IMR-90 (cell line): Measurements from ENCODE around the gene BECN2. TPM values are rescaled to one million over a fixed set of nuclear protein-coding genes. Genes with fewer than 3 reads are reported as not detected.

Experiments used
- ATAC-seq: fragments of 200-7000 bp; cut with Tn5 transposase; 2 replicates; pipeline ENCODE4 v1.9.1; 2020; ENCODE audit warnings: low read depth, mild to moderate bottlenecking, moderate library complexity
- BruUV-seq: library from RNA; stranded (reverse); fragments of 400-500 nt; replicated peaks from 2 replicates; lab custom pipeline; 2021; lab: Mats Ljungman, UMichigan
- CTCF ChIA-PET: fragments of 300-600 bp; formaldehyde crosslinking; extraction: SDS; loops from one replicate; lab custom pipeline; 2021; ENCODE audit warnings: antibody characterized with exemption; lab: Yijun Ruan, JAX
- POLR2A ChIA-PET: fragments of 300-600 bp; sonication (Branson Sonifier 250); formaldehyde crosslinking; loops from one replicate; lab custom pipeline; 2022; ENCODE audit warnings: antibody characterized with exemption; ENCODE audit not compliant: unreplicated experiment; lab: Charles Lee
- DNase-seq: peaks from one replicate; pipeline ENCODE4 v3.0.0; 2013
- H2AFZ ChIP-seq: replicated peaks from 2 replicates; pipeline ENCODE3; 2013; ENCODE audit warnings: low read length, mild to moderate bottlenecking; ENCODE audit not compliant: poor library complexity
- H2AK5ac ChIP-seq: 2 replicates; pipeline ENCODE4 v1.6.1; 2013; ENCODE audit warnings: low read depth, low read length, inconsistent platforms
- H2AK9ac ChIP-seq: replicated peaks from 2 replicates; pipeline ENCODE3; 2013; ENCODE audit warnings: mild to moderate bottlenecking, low read depth, low read length, moderate library complexity; ENCODE audit not compliant: poor library complexity
- H2BK120ac ChIP-seq: 2 replicates; pipeline ENCODE4 v1.6.1; 2013; ENCODE audit warnings: low read depth, low read length, inconsistent platforms
- H2BK15ac ChIP-seq: 3 replicates; pipeline ENCODE4 v1.6.1; 2013; ENCODE audit warnings: low read depth, low read length, inconsistent platforms
- H2BK20ac ChIP-seq: 2 replicates; pipeline ENCODE4 v1.6.1; 2013; ENCODE audit warnings: low read depth, mild to moderate bottlenecking, inconsistent platforms, low read length, moderate library complexity
- H2BK5ac ChIP-seq: 2 replicates; pipeline ENCODE4 v1.6.1; 2013; ENCODE audit warnings: mild to moderate bottlenecking, low read depth, low read length, inconsistent platforms; ENCODE audit not compliant: poor library complexity, severe bottlenecking
- H3K14ac ChIP-seq: replicated peaks from 2 replicates; pipeline ENCODE4 v1.6.1; 2013; ENCODE audit warnings: low read depth, low read length, inconsistent platforms
- H3K18ac ChIP-seq: 2 replicates; pipeline ENCODE4 v1.6.1; 2013; ENCODE audit warnings: low read depth, low read length, control low read depth
- H3K23ac ChIP-seq: 2 replicates; pipeline ENCODE4 v1.6.1; 2013; ENCODE audit warnings: low read depth, low read length, inconsistent platforms
- H3K27ac ChIP-seq: 2 replicates; pipeline ENCODE4 v1.5.1; 2013; ENCODE audit warnings: mild to moderate bottlenecking, control low read depth, low read length; ENCODE audit not compliant: insufficient read depth
- H3K27me3 ChIP-seq: 2 replicates; pipeline ENCODE4 v1.6.1; 2013; ENCODE audit warnings: low read length; ENCODE audit not compliant: control insufficient read depth, insufficient read depth
- H3K36me3 ChIP-seq: 2 replicates; pipeline ENCODE4 v1.6.1; 2013; ENCODE audit warnings: low read length, mixed read lengths; ENCODE audit not compliant: control insufficient read depth, insufficient read depth
- H3K4ac ChIP-seq: 2 replicates; pipeline ENCODE4 v1.6.1; 2013; ENCODE audit warnings: low read depth, low read length, inconsistent platforms
- H3K4me1 ChIP-seq: 2 replicates; pipeline ENCODE4 v1.6.1; 2013; ENCODE audit warnings: low read length, mixed read lengths; ENCODE audit not compliant: control insufficient read depth, insufficient read depth
- H3K4me2 ChIP-seq: 2 replicates; pipeline ENCODE4 v1.6.1; 2013; ENCODE audit warnings: low read depth, mild to moderate bottlenecking, control low read depth, low read length, moderate library complexity
- H3K4me3 ChIP-seq: 2 replicates; pipeline ENCODE4 v1.5.1; 2013; ENCODE audit warnings: low read depth, mild to moderate bottlenecking, control low read depth, low read length, moderate library complexity; ENCODE audit not compliant: insufficient read depth
- H3K56ac ChIP-seq: 2 replicates; pipeline ENCODE4 v1.6.1; 2013; ENCODE audit warnings: low read length, inconsistent platforms; ENCODE audit not compliant: insufficient read depth; ENCODE audit errors: extremely low read depth
- H3K79me1 ChIP-seq, 2 experiments: 2 replicates each; pipeline ENCODE4 v1.6.1; 2013; ENCODE audit warnings: low read length in 2 of 2, inconsistent platforms in 1 of 2, low read depth in 1 of 2
- H3K9ac ChIP-seq: 2 replicates; pipeline ENCODE4 v1.6.1; 2013; ENCODE audit warnings: low read depth, low read length, control low read depth
- H3K9me1 ChIP-seq: 2 replicates; pipeline ENCODE4 v1.6.1; 2013; ENCODE audit warnings: low read length, inconsistent platforms; ENCODE audit not compliant: insufficient read depth
- H3K9me3 ChIP-seq: 2 replicates; pipeline ENCODE4 v1.6.1; 2013; ENCODE audit warnings: low read length; ENCODE audit not compliant: control insufficient read depth, insufficient read depth
- H4K20me1 ChIP-seq: 2 replicates; pipeline ENCODE4 v1.6.1; 2013; ENCODE audit warnings: low read length, inconsistent platforms; ENCODE audit not compliant: insufficient read depth
- H4K5ac ChIP-seq: 2 replicates; pipeline ENCODE4 v1.6.1; 2013; ENCODE audit warnings: mild to moderate bottlenecking, low read depth, low read length, control low read depth
- H4K8ac ChIP-seq, 2 experiments: 2 replicates each; pipeline ENCODE4 v1.6.1; 2013; ENCODE audit warnings: low read depth in 2 of 2, low read length in 2 of 2, control low read depth in 1 of 2, inconsistent platforms in 1 of 2
- H4K91ac ChIP-seq: 2 replicates; pipeline ENCODE4 v1.6.1; 2013; ENCODE audit warnings: low read depth, low read length, inconsistent platforms; ENCODE audit not compliant: insufficient read depth
- CHD1 ChIP-seq: IDR thresholded peaks from 2 replicates; pipeline ENCODE4 v1.6.1; 2012; ENCODE audit warnings: low read depth, low read length, improper control_type of control experiment
- MAZ ChIP-seq: IDR thresholded peaks from 2 replicates; pipeline ENCODE4 v1.6.1; 2012; ENCODE audit warnings: low read depth, mild to moderate bottlenecking, low read length, improper control_type of control experiment, moderate library complexity, borderline replicate concordance
- NFE2L2 ChIP-seq: fragments of 150-350 bp; IDR thresholded peaks from 2 replicates; pipeline ENCODE4 v1.6.1; 2016; ENCODE audit warnings: low read depth, mild to moderate bottlenecking, low read length
- RAD21 ChIP-seq: IDR thresholded peaks from 2 replicates; pipeline ENCODE4 v1.6.1; 2012; ENCODE audit warnings: low read length, improper control_type of control experiment
- RCOR1 ChIP-seq: IDR thresholded peaks from 2 replicates; pipeline ENCODE4 v1.6.1; 2012; ENCODE audit warnings: mild to moderate bottlenecking, low read length, improper control_type of control experiment; ENCODE audit not compliant: insufficient replicate concordance
- WGBS, 2 experiments: methylation state at CpG; one replicate each; pipeline versions ENCODE4 v1.1.5 to v1.1.7; 2013; ENCODE audit warnings: missing lambda C conversion rate in 2 of 2; ENCODE audit not compliant: insufficient read length in 1 of 2; ENCODE audit errors: extremely low coverage in 2 of 2; 5-methylcytosine and 5-hydroxymethylcytosine counted together
- dilution Hi-C: fragments of 300-500 bp; cut with HindIII; formaldehyde crosslinking; loops from one replicate; pipeline ENCODE4 v1.14.3; 2018; ENCODE audit warnings: low sequenced_read_pairs; ENCODE audit not compliant: unreplicated experiment
- in situ Hi-C: fragments of 300-500 bp; cut with MboI; formaldehyde crosslinking; loops from 3 replicates; pipeline ENCODE4 v1.14.3; 2019; ENCODE audit warnings: low sequenced_read_pairs, inconsistent platforms, mixed read lengths
- intact Hi-C: fragments of 100-400 bp; cut with micrococcal nuclease; formaldehyde crosslinking; loops from 2 replicates; pipeline ENCODE4 v1.10.0; 2022
- polyA plus RNA-seq, 3 experiments: library from polyadenylated mRNA; depleted of rRNA; stranded (reverse); fragments of >200 nt; gene quantifications; 2 replicates each; pipeline ENCODE4 v1.2.3, GENCODE V29; 2012; ENCODE audit warnings: low replicate concordance in 1 of 3
- total RNA-seq: library from RNA; depleted of rRNA; stranded (reverse); fragments of >200 nt; gene quantifications from 2 replicates; pipeline ENCODE4 v1.2.3, GENCODE V29; 2012
- TF ChIP-seq, protein P1 (sequence below): fragments of 150-350 bp; IDR thresholded peaks from 2 replicates; pipeline ENCODE4 v1.6.1; 2017; ENCODE audit warnings: mild to moderate bottlenecking, antibody characterized with exemption, low read length, low read depth

BECN2 gene
- total and polyA plus RNA-seq, 2 of the 4 experiments (the other 2 are of a cell fraction) = not detected

DNA sequence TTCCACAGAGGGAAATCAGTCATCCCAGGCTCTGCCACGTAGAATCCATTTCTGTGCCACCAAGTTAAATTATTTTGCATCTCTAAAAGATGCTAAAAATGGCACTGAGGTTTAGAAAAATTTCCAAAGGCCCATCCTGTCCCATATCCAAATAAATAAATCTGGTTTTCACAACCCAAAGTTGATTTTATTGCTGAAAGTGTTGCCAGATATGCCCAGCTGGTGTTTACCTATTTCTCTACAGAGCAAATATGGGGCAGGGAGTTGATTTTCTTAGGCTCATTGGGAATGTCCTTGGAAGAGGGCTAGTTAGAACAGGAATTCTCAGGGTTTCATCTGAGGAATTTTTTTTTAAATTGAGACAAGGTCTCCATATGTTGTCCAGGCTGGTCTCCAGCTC is 22.4 kb downstream of the BECN2 start:
- CTCF ChIA-PET = interaction anchor here (1.3 kb wide), 1 partner anchor 18 kb away, joined by 3 read pairs; no protein-coding TSS in a partner anchor
- dilution Hi-C loops = no loop called here
- H3K9me1 ChIP-seq = no peaks in the 10 kb centered on the region

More for the DNA sequence above, 22.4 kb downstream of the BECN2 start:
- H3K14ac ChIP-seq = no peak overlapping the region
- H2AFZ ChIP-seq = no peak overlapping the region
- in situ Hi-C loops (loop anchor here (25.0 kb wide), 1 partner anchor 443 kb away; the partner anchor contains the start of gene KMO), intact Hi-C loops (no loop called here)
- H3K9ac ChIP-seq = no peak overlapping the region
- H4K8ac ChIP-seq = no peak overlapping the region
- BruUV-seq = no TSS peak
- H3K79me1 ChIP-seq = no peaks in the 10 kb centered on the region
- H2BK15ac ChIP-seq = no peak overlapping the region
- no peaks in the 10 kb centered on the region for H3K27me3 ChIP-seq
- no peak overlapping the region for H4K5ac ChIP-seq
- ATAC-seq (no peak), DNase-seq (no peak)
- no peak overlapping the region for H2BK20ac ChIP-seq
- H2BK120ac ChIP-seq = no peak overlapping the region
- no peak overlapping the region for H3K27ac ChIP-seq
- no peak overlapping the region for H2AK9ac ChIP-seq
- TF ChIP-seq NFE2L2 = no peak
- TF ChIP-seq CHD1 = no peak
- TF ChIP-seq MAZ = no peak
- no peak for TF ChIP-seq RAD21
- TF ChIP-seq RCOR1 = no peak
- TF ChIP-seq, protein P1, sequence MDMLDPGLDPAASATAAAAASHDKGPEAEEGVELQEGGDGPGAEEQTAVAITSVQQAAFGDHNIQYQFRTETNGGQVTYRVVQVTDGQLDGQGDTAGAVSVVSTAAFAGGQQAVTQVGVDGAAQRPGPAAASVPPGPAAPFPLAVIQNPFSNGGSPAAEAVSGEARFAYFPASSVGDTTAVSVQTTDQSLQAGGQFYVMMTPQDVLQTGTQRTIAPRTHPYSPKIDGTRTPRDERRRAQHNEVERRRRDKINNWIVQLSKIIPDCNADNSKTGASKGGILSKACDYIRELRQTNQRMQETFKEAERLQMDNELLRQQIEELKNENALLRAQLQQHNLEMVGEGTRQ = no peak
- H3K23ac ChIP-seq = no peak overlapping the region
- H3K4ac ChIP-seq = no peak overlapping the region
- H2AK5ac ChIP-seq = no peak overlapping the region
- no peaks in the 10 kb centered on the region for H4K20me1 ChIP-seq
- no CpG with 5 or more reads among the region's 1 CpG for WGBS, 2 experiments
- no peak overlapping the region for H4K91ac ChIP-seq
- POLR2A ChIA-PET = no interaction called here
- no peak overlapping the region for H3K56ac ChIP-seq
- H3K18ac ChIP-seq = no peak overlapping the region
- no peaks in the 10 kb centered on the region for H3K4me1 ChIP-seq
- no peaks in the 10 kb centered on the region for H3K36me3 ChIP-seq
- H3K4me2 ChIP-seq = no peak overlapping the region
- no peak overlapping the region for H2BK5ac ChIP-seq
- H3K4me3 ChIP-seq = no peak overlapping the region
- H3K9me3 ChIP-seq = peaks cover 2% of the 10 kb centered on the region; the same call in 1 of the 2 replicates
